HepG2 (cell line): ENCODE data around the gene DEFB113.

Experiments
- FOXJ3 ChIP-seq: sonication (generic); formaldehyde crosslinking; IDR thresholded peaks from 2 replicates; pipeline ENCODE4 v1.4.0; 2020; ENCODE audit warnings: missing genetic modification reagents, mild to moderate bottlenecking, borderline replicate concordance
- POLR2A ChIP-seq, 2 experiments: IDR thresholded peaks; 2 replicates each; pipeline ENCODE4 v1.6.1; 2011; ENCODE audit warnings: low read depth in 2 of 2, low read length in 2 of 2, mild to moderate bottlenecking in 1 of 2, moderate library complexity in 1 of 2; ENCODE audit not compliant: insufficient read depth in 1 of 2
- RNF2 ChIP-seq: fragments of 450-650 bp; conservative IDR thresholded peaks from 2 replicates; pipeline ENCODE4 v1.6.1; 2016; ENCODE audit warnings: low read depth
- ZFAT ChIP-seq: sonication (generic); formaldehyde crosslinking; conservative IDR thresholded peaks from 2 replicates; pipeline ENCODE4 v1.8.1; 2023; ENCODE audit warnings: missing genetic modification reagents, inconsistent platforms
- ZNF282 ChIP-seq: fragments of 450-650 bp; IDR thresholded peaks from 2 replicates; pipeline ENCODE4 v1.6.1; 2018; ENCODE audit not compliant: partially characterized antibody
- TF ChIP-seq, protein P1 (sequence below): sonication (generic); formaldehyde crosslinking; IDR thresholded peaks from 2 replicates; pipeline ENCODE4 v1.5.0; 2020; ENCODE audit warnings: mild to moderate bottlenecking, missing genetic modification reagents, moderate library complexity
- TF ChIP-seq, protein P2 (sequence below): sonication (generic); formaldehyde crosslinking; IDR thresholded peaks from 2 replicates; pipeline ENCODE4 v1.4.0; 2020; ENCODE audit warnings: missing genetic modification reagents

DNA sequence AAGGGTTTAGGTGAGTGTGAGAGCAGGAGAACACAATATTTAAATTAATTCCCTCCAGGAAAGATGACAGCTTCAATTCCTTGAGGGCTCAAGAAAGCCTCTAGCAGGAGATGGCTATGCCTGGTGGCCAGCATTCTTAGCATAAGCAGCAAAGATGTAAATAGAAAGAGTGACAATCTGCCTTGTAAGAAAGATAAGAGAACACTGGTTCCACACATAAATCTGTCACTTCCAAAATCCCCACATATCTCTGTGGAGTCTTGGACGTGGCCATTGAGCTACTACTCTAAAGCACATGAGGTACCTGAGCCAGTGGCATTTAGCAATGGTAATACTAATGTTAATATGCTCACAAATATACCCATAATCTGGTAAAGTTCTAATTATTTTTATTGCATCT, 34.7 kb downstream of the DEFB113 start:
- TF ChIP-seq, protein P1, sequence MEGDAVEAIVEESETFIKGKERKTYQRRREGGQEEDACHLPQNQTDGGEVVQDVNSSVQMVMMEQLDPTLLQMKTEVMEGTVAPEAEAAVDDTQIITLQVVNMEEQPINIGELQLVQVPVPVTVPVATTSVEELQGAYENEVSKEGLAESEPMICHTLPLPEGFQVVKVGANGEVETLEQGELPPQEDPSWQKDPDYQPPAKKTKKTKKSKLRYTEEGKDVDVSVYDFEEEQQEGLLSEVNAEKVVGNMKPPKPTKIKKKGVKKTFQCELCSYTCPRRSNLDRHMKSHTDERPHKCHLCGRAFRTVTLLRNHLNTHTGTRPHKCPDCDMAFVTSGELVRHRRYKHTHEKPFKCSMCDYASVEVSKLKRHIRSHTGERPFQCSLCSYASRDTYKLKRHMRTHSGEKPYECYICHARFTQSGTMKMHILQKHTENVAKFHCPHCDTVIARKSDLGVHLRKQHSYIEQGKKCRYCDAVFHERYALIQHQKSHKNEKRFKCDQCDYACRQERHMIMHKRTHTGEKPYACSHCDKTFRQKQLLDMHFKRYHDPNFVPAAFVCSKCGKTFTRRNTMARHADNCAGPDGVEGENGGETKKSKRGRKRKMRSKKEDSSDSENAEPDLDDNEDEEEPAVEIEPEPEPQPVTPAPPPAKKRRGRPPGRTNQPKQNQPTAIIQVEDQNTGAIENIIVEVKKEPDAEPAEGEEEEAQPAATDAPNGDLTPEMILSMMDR, result no peak
- TF ChIP-seq POLR2A (IDR thresholded peaks at IDR 0.05; ENCODE audit: insufficient read depth in 1 of 2, low read depth in 2 of 2, low read length in 2 of 2) (no peak), ZFAT (CRISPR knock-in tag) (no peak), RNF2 (no peak), FOXJ3 (CRISPR knock-in tag) (no peak), ZNF282 (no peak)
- TF ChIP-seq, protein P2, sequence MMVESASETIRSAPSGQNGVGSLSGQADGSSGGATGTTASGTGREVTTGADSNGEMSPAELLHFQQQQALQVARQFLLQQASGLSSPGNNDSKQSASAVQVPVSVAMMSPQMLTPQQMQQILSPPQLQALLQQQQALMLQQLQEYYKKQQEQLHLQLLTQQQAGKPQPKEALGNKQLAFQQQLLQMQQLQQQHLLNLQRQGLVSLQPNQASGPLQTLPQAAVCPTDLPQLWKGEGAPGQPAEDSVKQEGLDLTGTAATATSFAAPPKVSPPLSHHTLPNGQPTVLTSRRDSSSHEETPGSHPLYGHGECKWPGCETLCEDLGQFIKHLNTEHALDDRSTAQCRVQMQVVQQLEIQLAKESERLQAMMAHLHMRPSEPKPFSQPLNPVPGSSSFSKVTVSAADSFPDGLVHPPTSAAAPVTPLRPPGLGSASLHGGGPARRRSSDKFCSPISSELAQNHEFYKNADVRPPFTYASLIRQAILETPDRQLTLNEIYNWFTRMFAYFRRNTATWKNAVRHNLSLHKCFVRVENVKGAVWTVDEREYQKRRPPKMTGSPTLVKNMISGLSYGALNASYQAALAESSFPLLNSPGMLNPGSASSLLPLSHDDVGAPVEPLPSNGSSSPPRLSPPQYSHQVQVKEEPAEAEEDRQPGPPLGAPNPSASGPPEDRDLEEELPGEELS (CRISPR knock-in tag), result no peak
